ENCODE measurements around the gene SCP2. TPM values are rescaled to one million over a fixed set of nuclear protein-coding genes. Genes with fewer than 3 reads are reported as not detected.

Gene SCP2
- total RNA-seq, 2 donors from 2014 or later = 101 to 137 TPM

- intact Hi-C loops (cut with DNase I) = no loop called here
- DNase-seq (ENCODE audit: low spot score) = no peak
These were observed 159.5 kb downstream of the SCP2 start for GRCh38 chr1:53086491-53087070.

- DNase-seq (ENCODE audit: low spot score) = no peak
- intact Hi-C loops (cut with DNase I) = no loop called here
These were observed 160.5 kb downstream of the SCP2 start for GRCh38 chr1:53087332-53088285.

GRCh38 chr1:53088616-53089300 lies 161.7 kb downstream of the SCP2 start:
- intact Hi-C loops (cut with DNase I) = no loop called here
- DNase-seq (ENCODE audit: low spot score) = no peak

GRCh38 chr1:53089478-53090226 lies 162.6 kb downstream of the SCP2 start:
- no peak for DNase-seq (ENCODE audit: low spot score)
- intact Hi-C loops (cut with DNase I) = no loop called here

GRCh38 chr1:53090227-53091147 lies 163.4 kb downstream of the SCP2 start:
- DNase-seq (ENCODE audit: low spot score) = no peak
- intact Hi-C loops (cut with DNase I) = no loop called here

- intact Hi-C loops (cut with DNase I) = no loop called here
- no peak for DNase-seq (ENCODE audit: low spot score)
These were observed 165.0 kb downstream of the SCP2 start for GRCh38 chr1:53091841-53092645.

- DNase-seq (ENCODE audit: low spot score) = no peak
- intact Hi-C loops (cut with DNase I) = no loop called here
These were observed 165.8 kb downstream of the SCP2 start for GRCh38 chr1:53092659-53093450.

- DNase-seq (ENCODE audit: low spot score) = no peak
- intact Hi-C loops (cut with DNase I) = no loop called here
These were observed 166.3 kb downstream of the SCP2 start for GRCh38 chr1:53093451-53093754.

- no peak for DNase-seq (ENCODE audit: low spot score)
- intact Hi-C loops (cut with DNase I) = no loop called here
These were observed 166.9 kb downstream of the SCP2 start for GRCh38 chr1:53093778-53094532.

- no peak for DNase-seq (ENCODE audit: low spot score)
- intact Hi-C loops (cut with DNase I) = no loop called here
These were observed 167.4 kb downstream of the SCP2 start for GRCh38 chr1:53094533-53094919.

Small RNA genes within 50 kb of the gene (microRNA-seq; reads per million reads assigned to microRNA genes)
- gene MIR1273F (ENCODE audit: borderline microRNAs expressed in 2 of 2) (0 reads per million in 2 donors), gene MIR1273G (ENCODE audit: borderline microRNAs expressed in 2 of 2) (0 reads per million in 2 donors), gene MIR5095 (ENCODE audit: borderline microRNAs expressed in 2 of 2) (0 reads per million in 2 donors)

Other genes starting within 250 kb of the SCP2 start
- gene COA7, start 228.9 kb upstream of the SCP2 start, total RNA-seq = 10 to 100 TPM; 13.7 to 14.1 TPM
- gene ZYG11B, start 200.8 kb upstream of the SCP2 start, total RNA-seq = 10 to 100 TPM; 33.1 to 35.1 TPM
- under 1 TPM in 1 of 2 donors, not detected in 1; 0.05 TPM for gene ZYG11A, start 84.5 kb upstream of the SCP2 start, total RNA-seq
- gene ECHDC2, start 5.5 kb upstream of the SCP2 start, total RNA-seq = 10 to 100 TPM; 55.4 to 75.1 TPM
- gene PODN, start 134.9 kb downstream of the SCP2 start, total RNA-seq = 100 to 1,000 TPM; 155 to 285 TPM
- gene SLC1A7, start 215.4 kb downstream of the SCP2 start, total RNA-seq = 1 to 10 TPM; 1.7 to 2.5 TPM

All from posterior vena cava (tissue), 2 donors.